ENCODE results near the gene TRERF1. TPM values are rescaled to one million over a fixed set of nuclear protein-coding genes. Genes with fewer than 3 reads are reported as not detected.
A peak's percentile ranks its signal among the peaks of the same experiment; 100 is the strongest.
"Not testable (repeated sequence)": the region's sequence is repeated elsewhere in the genome, so short reads cannot be mapped to it uniquely, and the experiment has no call there.

TRERF1 gene
- total RNA-seq, 4 donors from 2014 or later, result 6.9 to 12.1 (median 8.8) TPM

GRCh38 chr6:42331019-42331418 lies 120.7 kb downstream of the TRERF1 start:
- H3K4me3 ChIP-seq (ENCODE audit: low read depth, poor library complexity, severe bottlenecking), result no peak overlapping the region
- WGBS, 2 donors, result 84 to 92% methylated on average over 4 of the region's 4 CpGs
- no peak for DNase-seq (ENCODE audit: low spot score in 2 of 2)
- intact Hi-C loops (cut with DNase I; ENCODE audit: low total_unique reads), result no loop called here
- no peak for TF ChIP-seq CTCF (IDR thresholded peaks at IDR 0.05)
- TF ChIP-seq POLR2A (IDR thresholded peaks at IDR 0.05), result no peak

GRCh38 chr6:42326248-42326647 lies 125.5 kb downstream of the TRERF1 start:
- 26 to 47% methylated on average over 2 of the region's 2 CpGs for WGBS, 2 donors
- no peak for DNase-seq (ENCODE audit: low spot score in 2 of 2)
- intact Hi-C loops (cut with DNase I; ENCODE audit: low total_unique reads), result no loop called here
- TF ChIP-seq CTCF (IDR thresholded peaks at IDR 0.05), result no peak
- H3K4me3 ChIP-seq (ENCODE audit: low read depth, poor library complexity, severe bottlenecking), result no peak overlapping the region

- intact Hi-C loops (cut with DNase I; ENCODE audit: low total_unique reads); H3K4me3 ChIP-seq (ENCODE audit: low read depth, poor library complexity, severe bottlenecking); DNase-seq (ENCODE audit: low spot score in 2 of 2): not testable (repeated sequence)
- 85 to 87% methylated on average over 5 of the region's 5 CpGs for WGBS, 2 donors
Observed at GRCh38 chr6:42324656-42325324, 126.9 kb downstream of the TRERF1 start.

GRCh38 chr6:42322676-42323075 lies 129.1 kb downstream of the TRERF1 start:
- intact Hi-C loops (cut with DNase I; ENCODE audit: low total_unique reads), result no loop called here
- no peak overlapping the region for H3K4me3 ChIP-seq (ENCODE audit: low read depth, poor library complexity, severe bottlenecking)
- WGBS, 2 donors, result 77 to 85% methylated on average over 2 of the region's 2 CpGs

GRCh38 chr6:42321976-42322375 lies 129.8 kb downstream of the TRERF1 start:
- TF ChIP-seq POLR2A (IDR thresholded peaks at IDR 0.05) (no peak), CTCF (IDR thresholded peaks at IDR 0.05) (no peak)
- 74 to 88% methylated on average over 2 of the region's 2 CpGs for WGBS, 2 donors
- intact Hi-C loops (cut with DNase I; ENCODE audit: low total_unique reads), result no loop called here
- DNase-seq (ENCODE audit: low spot score in 2 of 2), result no peak
- no peak overlapping the region for H3K4me3 ChIP-seq (ENCODE audit: low read depth, poor library complexity, severe bottlenecking)

More at GRCh38 chr6:42322676-42323075, 129.1 kb downstream of the TRERF1 start:
- TF ChIP-seq CTCF (IDR thresholded peaks at IDR 0.05) (no peak), POLR2A (IDR thresholded peaks at IDR 0.05) (no peak)
- no peak for DNase-seq (ENCODE audit: low spot score in 2 of 2)

GRCh38 chr6:42320762-42321161 lies 131.0 kb downstream of the TRERF1 start:
- TF ChIP-seq POLR2A (IDR thresholded peaks at IDR 0.05), result no peak
- no peak for DNase-seq (ENCODE audit: low spot score in 2 of 2)
- H3K4me3 ChIP-seq (ENCODE audit: low read depth, poor library complexity, severe bottlenecking), result no peak overlapping the region
- 90 to 93% methylated on average over 5 of the region's 5 CpGs for whole genome bisulfite sequencing, 2 donors
- intact Hi-C loops (cut with DNase I; ENCODE audit: low total_unique reads), result no loop called here

- peak in 1 of 2 donors; percentile 15 for DNase-seq (ENCODE audit: low spot score in 2 of 2)
- 86 to 90% methylated on average over 2 of the region's 2 CpGs for WGBS, 2 donors
- no peak for TF ChIP-seq CTCF (IDR thresholded peaks at IDR 0.05)
- TF ChIP-seq POLR2A (IDR thresholded peaks at IDR 0.05), result no peak
- intact Hi-C loops (cut with DNase I; ENCODE audit: low total_unique reads), result no loop called here
- no peak overlapping the region for H3K4me3 ChIP-seq (ENCODE audit: low read depth, poor library complexity, severe bottlenecking)
Observed at GRCh38 chr6:42318480-42318879, 133.2 kb downstream of the TRERF1 start.

Data from lower leg skin (tissue), 4 donors.